IMR-90 (cell line): Measurements from ENCODE around the gene SDHD. TPM values are rescaled to one million over a fixed set of nuclear protein-coding genes. Genes with fewer than 3 reads are reported as not detected.

Experiments
- ATAC-seq: fragments of 200-7000 bp; cut with Tn5 transposase; 2 replicates; pipeline ENCODE4 v1.9.1; 2020; ENCODE audit warnings: low read depth, mild to moderate bottlenecking, moderate library complexity
- Bru-seq: library from RNA; stranded (reverse); fragments of 400-500 nt; gene quantifications from one replicate; lab custom pipeline; 2021; lab: Mats Ljungman, UMichigan
- BruChase-seq, 2 experiments: library from RNA; stranded (reverse); fragments of 400-500 nt; gene quantifications; one replicate each; lab custom pipeline; 2021; lab: Mats Ljungman, UMichigan
- BruUV-seq: library from RNA; stranded (reverse); fragments of 400-500 nt; replicated peaks from 2 replicates; lab custom pipeline; 2021; lab: Mats Ljungman, UMichigan
- CTCF ChIA-PET: fragments of 300-600 bp; formaldehyde crosslinking; extraction: SDS; loops from one replicate; lab custom pipeline; 2021; ENCODE audit warnings: antibody characterized with exemption; lab: Yijun Ruan, JAX
- POLR2A ChIA-PET: fragments of 300-600 bp; sonication (Branson Sonifier 250); formaldehyde crosslinking; loops from one replicate; lab custom pipeline; 2022; ENCODE audit warnings: antibody characterized with exemption; ENCODE audit not compliant: unreplicated experiment; lab: Charles Lee
- DNase-seq: peaks from one replicate; pipeline ENCODE4 v3.0.0; 2013
- H2AFZ ChIP-seq: replicated peaks from 2 replicates; pipeline ENCODE3; 2013; ENCODE audit warnings: low read length, mild to moderate bottlenecking; ENCODE audit not compliant: poor library complexity
- H2AK5ac ChIP-seq: 2 replicates; pipeline ENCODE4 v1.6.1; 2013; ENCODE audit warnings: low read depth, low read length, inconsistent platforms
- H2AK9ac ChIP-seq: replicated peaks from 2 replicates; pipeline ENCODE3; 2013; ENCODE audit warnings: mild to moderate bottlenecking, low read depth, low read length, moderate library complexity; ENCODE audit not compliant: poor library complexity
- H2BK120ac ChIP-seq: 2 replicates; pipeline ENCODE4 v1.6.1; 2013; ENCODE audit warnings: low read depth, low read length, inconsistent platforms
- H2BK15ac ChIP-seq: 3 replicates; pipeline ENCODE4 v1.6.1; 2013; ENCODE audit warnings: low read depth, low read length, inconsistent platforms
- H2BK20ac ChIP-seq: 2 replicates; pipeline ENCODE4 v1.6.1; 2013; ENCODE audit warnings: low read depth, mild to moderate bottlenecking, inconsistent platforms, low read length, moderate library complexity
- H2BK5ac ChIP-seq: 2 replicates; pipeline ENCODE4 v1.6.1; 2013; ENCODE audit warnings: mild to moderate bottlenecking, low read depth, low read length, inconsistent platforms; ENCODE audit not compliant: poor library complexity, severe bottlenecking
- H3K14ac ChIP-seq: replicated peaks from 2 replicates; pipeline ENCODE4 v1.6.1; 2013; ENCODE audit warnings: low read depth, low read length, inconsistent platforms
- H3K18ac ChIP-seq: 2 replicates; pipeline ENCODE4 v1.6.1; 2013; ENCODE audit warnings: low read depth, low read length, control low read depth
- H3K23ac ChIP-seq: 2 replicates; pipeline ENCODE4 v1.6.1; 2013; ENCODE audit warnings: low read depth, low read length, inconsistent platforms
- H3K27ac ChIP-seq: 2 replicates; pipeline ENCODE4 v1.5.1; 2013; ENCODE audit warnings: mild to moderate bottlenecking, control low read depth, low read length; ENCODE audit not compliant: insufficient read depth
- H3K27me3 ChIP-seq: 2 replicates; pipeline ENCODE4 v1.6.1; 2013; ENCODE audit warnings: low read length; ENCODE audit not compliant: control insufficient read depth, insufficient read depth
- H3K36me3 ChIP-seq: 2 replicates; pipeline ENCODE4 v1.6.1; 2013; ENCODE audit warnings: low read length, mixed read lengths; ENCODE audit not compliant: control insufficient read depth, insufficient read depth
- H3K4ac ChIP-seq: 2 replicates; pipeline ENCODE4 v1.6.1; 2013; ENCODE audit warnings: low read depth, low read length, inconsistent platforms
- H3K4me1 ChIP-seq: 2 replicates; pipeline ENCODE4 v1.6.1; 2013; ENCODE audit warnings: low read length, mixed read lengths; ENCODE audit not compliant: control insufficient read depth, insufficient read depth
- H3K4me2 ChIP-seq: 2 replicates; pipeline ENCODE4 v1.6.1; 2013; ENCODE audit warnings: low read depth, mild to moderate bottlenecking, control low read depth, low read length, moderate library complexity
- H3K4me3 ChIP-seq: 2 replicates; pipeline ENCODE4 v1.5.1; 2013; ENCODE audit warnings: low read depth, mild to moderate bottlenecking, control low read depth, low read length, moderate library complexity; ENCODE audit not compliant: insufficient read depth
- H3K56ac ChIP-seq: 2 replicates; pipeline ENCODE4 v1.6.1; 2013; ENCODE audit warnings: low read length, inconsistent platforms; ENCODE audit not compliant: insufficient read depth; ENCODE audit errors: extremely low read depth
- H3K79me1 ChIP-seq, 2 experiments: 2 replicates each; pipeline ENCODE4 v1.6.1; 2013; ENCODE audit warnings: low read length in 2 of 2, inconsistent platforms in 1 of 2, low read depth in 1 of 2
- H3K9ac ChIP-seq: 2 replicates; pipeline ENCODE4 v1.6.1; 2013; ENCODE audit warnings: low read depth, low read length, control low read depth
- H3K9me1 ChIP-seq: 2 replicates; pipeline ENCODE4 v1.6.1; 2013; ENCODE audit warnings: low read length, inconsistent platforms; ENCODE audit not compliant: insufficient read depth
- H3K9me3 ChIP-seq: 2 replicates; pipeline ENCODE4 v1.6.1; 2013; ENCODE audit warnings: low read length; ENCODE audit not compliant: control insufficient read depth, insufficient read depth
- H4K20me1 ChIP-seq: 2 replicates; pipeline ENCODE4 v1.6.1; 2013; ENCODE audit warnings: low read length, inconsistent platforms; ENCODE audit not compliant: insufficient read depth
- H4K5ac ChIP-seq: 2 replicates; pipeline ENCODE4 v1.6.1; 2013; ENCODE audit warnings: mild to moderate bottlenecking, low read depth, low read length, control low read depth
- H4K8ac ChIP-seq, 2 experiments: 2 replicates each; pipeline ENCODE4 v1.6.1; 2013; ENCODE audit warnings: low read depth in 2 of 2, low read length in 2 of 2, control low read depth in 1 of 2, inconsistent platforms in 1 of 2
- H4K91ac ChIP-seq: 2 replicates; pipeline ENCODE4 v1.6.1; 2013; ENCODE audit warnings: low read depth, low read length, inconsistent platforms; ENCODE audit not compliant: insufficient read depth
- BHLHE40 ChIP-seq: fragments of 150-350 bp; IDR thresholded peaks from 2 replicates; pipeline ENCODE4 v1.6.1; 2016; ENCODE audit warnings: mild to moderate bottlenecking, low read depth, low read length
- CEBPB ChIP-seq: IDR thresholded peaks from 2 replicates; pipeline ENCODE4 v1.6.1; 2012; ENCODE audit warnings: low read depth, low read length, improper control_type of control experiment
- CHD1 ChIP-seq: IDR thresholded peaks from 2 replicates; pipeline ENCODE4 v1.6.1; 2012; ENCODE audit warnings: low read depth, low read length, improper control_type of control experiment
- FOS ChIP-seq: fragments of 150-350 bp; IDR thresholded peaks from 2 replicates; pipeline ENCODE4 v1.6.1; 2016; ENCODE audit warnings: low read depth, low read length
- MAFK ChIP-seq: IDR thresholded peaks from 2 replicates; pipeline ENCODE4 v1.6.1; 2012; ENCODE audit warnings: low read depth, low read length, improper control_type of control experiment
- MAZ ChIP-seq: IDR thresholded peaks from 2 replicates; pipeline ENCODE4 v1.6.1; 2012; ENCODE audit warnings: low read depth, mild to moderate bottlenecking, low read length, improper control_type of control experiment, moderate library complexity, borderline replicate concordance
- MXI1 ChIP-seq: IDR thresholded peaks from 2 replicates; pipeline ENCODE4 v1.6.1; 2012; ENCODE audit warnings: low read depth, mild to moderate bottlenecking, low read length, moderate library complexity, borderline replicate concordance
- NFE2L2 ChIP-seq: fragments of 150-350 bp; IDR thresholded peaks from 2 replicates; pipeline ENCODE4 v1.6.1; 2016; ENCODE audit warnings: low read depth, mild to moderate bottlenecking, low read length
- RAD21 ChIP-seq: IDR thresholded peaks from 2 replicates; pipeline ENCODE4 v1.6.1; 2012; ENCODE audit warnings: low read length, improper control_type of control experiment
- RCOR1 ChIP-seq: IDR thresholded peaks from 2 replicates; pipeline ENCODE4 v1.6.1; 2012; ENCODE audit warnings: mild to moderate bottlenecking, low read length, improper control_type of control experiment; ENCODE audit not compliant: insufficient replicate concordance
- RFX5 ChIP-seq: IDR thresholded peaks from 2 replicates; pipeline ENCODE4 v1.8.0; 2012; ENCODE audit warnings: low read depth, mild to moderate bottlenecking, low read length, moderate library complexity
- SMC3 ChIP-seq: fragments of 150-350 bp; IDR thresholded peaks from 2 replicates; pipeline ENCODE4 v1.6.1; 2016; ENCODE audit warnings: low read depth, mild to moderate bottlenecking, antibody characterized with exemption, low read length, moderate library complexity
- WGBS, 2 experiments: methylation state at CpG; one replicate each; pipeline versions ENCODE4 v1.1.5 to v1.1.7; 2013; ENCODE audit warnings: missing lambda C conversion rate in 2 of 2; ENCODE audit not compliant: insufficient read length in 1 of 2; ENCODE audit errors: extremely low coverage in 2 of 2; 5-methylcytosine and 5-hydroxymethylcytosine counted together
- dilution Hi-C: fragments of 300-500 bp; cut with HindIII; formaldehyde crosslinking; loops from one replicate; pipeline ENCODE4 v1.14.3; 2018; ENCODE audit warnings: low sequenced_read_pairs; ENCODE audit not compliant: unreplicated experiment
- in situ Hi-C: fragments of 300-500 bp; cut with MboI; formaldehyde crosslinking; loops from 3 replicates; pipeline ENCODE4 v1.14.3; 2019; ENCODE audit warnings: low sequenced_read_pairs, inconsistent platforms, mixed read lengths
- intact Hi-C: fragments of 100-400 bp; cut with micrococcal nuclease; formaldehyde crosslinking; loops from 2 replicates; pipeline ENCODE4 v1.10.0; 2022
- long read RNA-seq: library from polyadenylated mRNA; unstranded; transcript quantifications from one replicate; pipeline ENCODE4 v2.0.0, GENCODE V29; 2021; ENCODE audit not compliant: unreplicated experiment
- polyA plus RNA-seq, 3 experiments: library from polyadenylated mRNA; depleted of rRNA; stranded (reverse); fragments of >200 nt; gene quantifications; 2 replicates each; pipeline ENCODE4 v1.2.3, GENCODE V29; 2012; ENCODE audit warnings: low replicate concordance in 1 of 3
- total RNA-seq: library from RNA; depleted of rRNA; stranded (reverse); fragments of >200 nt; gene quantifications from 2 replicates; pipeline ENCODE4 v1.2.3, GENCODE V29; 2012; rRNA removed
- TF ChIP-seq, protein P1 (sequence below): fragments of 150-350 bp; IDR thresholded peaks from 2 replicates; pipeline ENCODE4 v1.6.1; 2016; ENCODE audit warnings: low read depth, mild to moderate bottlenecking, low read length, moderate library complexity, borderline replicate concordance

SDHD gene
- total RNA-seq (83.2 and 130 TPM in 2 replicates), polyA plus RNA-seq (2012; rRNA removed) (165 and 166 TPM in 2 replicates), Bru-seq, nascent RNA (percentile 77 among the genes with signal in this experiment), BruChase-seq, experiment 1, labeled RNA remaining after a 6-hour chase (percentile 97 among the genes with signal in this experiment), BruChase-seq, experiment 2, labeled RNA remaining after a 2-hour chase (percentile 93 among the genes with signal in this experiment)
- 28.8 and 42.1 TPM in 2 replicates for polyA plus RNA-seq (2012; cell fraction: cytosol; rRNA removed)
- 26.7 and 38.4 TPM in 2 replicates for polyA plus RNA-seq (2012; cell fraction: nucleus; rRNA removed; ENCODE audit: low replicate concordance)
- long read RNA-seq, transcript SDHD-201 (4 exons, 1,439 nt) = major isoform, 136 of 151 reads
- long read RNA-seq, partial matches to known transcripts = 8 of 151 reads
- long read RNA-seq, other reads (novel, unspliced or antisense) = 7 of 151 reads

GRCh38 chr11:112086422-112087191 lies at the start of gene SDHD, which contains the start of gene TIMM8B:
Gene SDHD (plus strand): TSS chr11:112086873. CDS start chr11:112086908, 35 bp downstream.
Gene TIMM8B (minus strand): TSS chr11:112086756. CDS start chr11:112086723, 33 bp downstream.
- Histone ChIP-seq H4K5ac (peak within 1 kb of the TSS; percentile 76), H2BK120ac (peak within 1 kb of the TSS; percentile 52), H4K91ac (peak within 1 kb of the TSS; percentile 85), H2BK15ac (peak within 1 kb of the TSS; percentile 5; the same call in 1 of the 3 replicates), H2AK5ac (peak within 1 kb of the TSS; percentile 92), H3K18ac (peak within 1 kb of the TSS; percentile 23), H3K4ac (peak within 1 kb of the TSS; percentile 88), H3K36me3 (peaks cover 25% of the 10 kb centered on the region), H4K8ac (peak within 1 kb of the TSS; percentile 78 to 97), H2AK9ac (peak within 1 kb of the TSS; percentile 98), H3K4me2 (peak within 1 kb of the TSS; percentile 92), H4K20me1 (0 out of 2 replicates have a peak, but pooled peaks cover 6% of the 10 kb centered on the region), H2BK20ac (no peak within 1 kb of the TSS), H3K14ac (peak within 1 kb of the TSS; percentile 95), H3K27ac (peak within 1 kb of the TSS; percentile 84), H3K79me1 (peaks cover 39 to 58% of the 10 kb centered on the region in 2 experiments), H2BK5ac (peak within 1 kb of the TSS; percentile 82), H3K4me3 (peak within 1 kb of the TSS; percentile 78), H3K4me1 (peaks cover 2% of the 10 kb centered on the region; the same call in 1 of the 2 replicates), H3K9me3 (no peaks in the 10 kb centered on the region), H2AFZ (peak within 1 kb of the TSS; percentile 94), H3K9me1 (peaks cover 5% of the 10 kb centered on the region), H3K9ac (peak within 1 kb of the TSS; percentile 96), H3K23ac (peak within 1 kb of the TSS; percentile 92), H3K56ac (peak within 1 kb of the TSS; percentile 92), H3K27me3 (no peaks in the 10 kb centered on the region)
- in situ Hi-C loops = no loop called here
- WGBS, 2 experiments = 0% methylated on average over 19 of the region's 45 CpGs; no CpG with 5 or more reads in 1 of the 2 experiments
- ChIA-PET POLR2A (interaction anchor here (0.5 kb wide), 1 partner anchor 24 kb away, joined by 3 read pairs; no protein-coding TSS in a partner anchor), CTCF (interaction anchor here (1.0 kb wide), 1 partner anchor 27 kb away, joined by 3 read pairs; no protein-coding TSS in a partner anchor)
- BruUV-seq = no TSS peak
- peak; percentile 92 for ATAC-seq
- intact Hi-C loops = loop anchor here (1.0 kb wide), 3 partner anchors 89 to 207 kb away; partner anchors contain the start of genes BCO2, CFAP68 and FDXACB1
- dilution Hi-C loops = no loop called here
- DNase-seq = peak; percentile 96
- TF ChIP-seq, protein P1, sequence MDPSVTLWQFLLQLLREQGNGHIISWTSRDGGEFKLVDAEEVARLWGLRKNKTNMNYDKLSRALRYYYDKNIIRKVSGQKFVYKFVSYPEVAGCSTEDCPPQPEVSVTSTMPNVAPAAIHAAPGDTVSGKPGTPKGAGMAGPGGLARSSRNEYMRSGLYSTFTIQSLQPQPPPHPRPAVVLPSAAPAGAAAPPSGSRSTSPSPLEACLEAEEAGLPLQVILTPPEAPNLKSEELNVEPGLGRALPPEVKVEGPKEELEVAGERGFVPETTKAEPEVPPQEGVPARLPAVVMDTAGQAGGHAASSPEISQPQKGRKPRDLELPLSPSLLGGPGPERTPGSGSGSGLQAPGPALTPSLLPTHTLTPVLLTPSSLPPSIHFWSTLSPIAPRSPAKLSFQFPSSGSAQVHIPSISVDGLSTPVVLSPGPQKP = 0 out of 2 replicates have a peak, but pooled peaks have one; percentile 51
- TF ChIP-seq RFX5 (no peak), MXI1 (peak; percentile 22; the same call in 1 of the 2 replicates), MAZ (0 out of 2 replicates have a peak, but pooled peaks have one; percentile 40), NFE2L2 (no peak), SMC3 (0 out of 2 replicates have a peak, but pooled peaks have one; percentile 24), CHD1 (0 out of 2 replicates have a peak, but pooled peaks have one; percentile 44), RCOR1 (no peak), CEBPB (no peak), RAD21 (peak; percentile 45), MAFK (no peak), BHLHE40 (no peak), FOS (peak; percentile 1; the same call in 1 of the 2 replicates)
